Choroid plexus epithelial cell (primary cell): ENCODE measurements around the gene CRYL1.

Experiments used
- DNase-seq: peaks from one replicate; pipeline ENCODE4 v3.0.0-alpha.2; 2010; ENCODE audit warnings: low read depth
- H3K4me3 ChIP-seq: 2 replicates; pipeline ENCODE4 v1.5.1; 2011; ENCODE audit warnings: low read depth, mild to moderate bottlenecking, control low read depth, low read length, moderate library complexity
- CTCF ChIP-seq: conservative IDR thresholded peaks from 2 replicates; pipeline ENCODE4 v1.5.1; 2011; ENCODE audit warnings: low read depth, mild to moderate bottlenecking, control low read depth, inconsistent platforms, low read length, moderate library complexity

Gene CRYL1

DNA sequence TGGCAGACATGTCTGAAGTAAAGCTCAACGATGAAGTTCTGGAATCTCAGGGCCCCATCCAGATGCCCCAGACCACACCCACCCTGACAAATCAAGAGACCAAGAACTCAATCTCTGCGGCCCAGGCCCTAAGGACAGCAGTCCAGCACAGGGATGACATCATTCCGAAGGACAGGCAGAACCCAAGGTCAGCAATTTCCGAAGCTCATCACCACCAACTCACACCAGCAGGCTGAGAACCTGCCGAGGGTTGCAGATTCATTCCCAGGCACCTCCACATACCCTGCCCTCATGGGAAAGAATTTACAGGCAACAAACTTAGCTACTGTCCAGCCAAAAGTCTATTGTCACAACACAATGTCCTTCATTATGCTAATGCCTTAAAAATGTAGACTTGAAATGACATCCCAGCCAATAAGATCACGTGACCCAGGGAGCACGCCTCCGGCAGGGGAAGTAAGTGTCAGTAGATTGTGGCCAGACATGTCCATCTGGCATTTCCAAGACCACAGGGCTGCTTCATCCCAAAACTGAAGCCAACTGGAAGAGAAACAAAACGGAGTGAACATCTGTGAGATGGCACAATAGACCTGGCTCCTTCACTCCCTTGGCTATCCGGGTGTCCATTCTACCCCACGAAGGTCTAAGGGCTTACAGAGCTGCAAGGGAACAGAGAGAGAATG is 98.8 kb downstream of the CRYL1 start:
- no peak overlapping the region for H3K4me3 ChIP-seq
- DNase-seq = no peak
- TF ChIP-seq CTCF = no peak

- no peak overlapping the region for H3K4me3 ChIP-seq
- DNase-seq = no peak
- no peak for TF ChIP-seq CTCF
Measured at GRCh38 chr13:20425819-20426219, 99.8 kb downstream of the CRYL1 start.

GRCh38 chr13:20424949-20425348 is 100.7 kb downstream of the CRYL1 start:
- TF ChIP-seq CTCF = no peak
- H3K4me3 ChIP-seq = no peak overlapping the region
- no peak for DNase-seq

- DNase-seq = no peak
- no peak overlapping the region for H3K4me3 ChIP-seq
- TF ChIP-seq CTCF = no peak
Measured at GRCh38 chr13:20424559-20424852, 101.2 kb downstream of the CRYL1 start.

DNA sequence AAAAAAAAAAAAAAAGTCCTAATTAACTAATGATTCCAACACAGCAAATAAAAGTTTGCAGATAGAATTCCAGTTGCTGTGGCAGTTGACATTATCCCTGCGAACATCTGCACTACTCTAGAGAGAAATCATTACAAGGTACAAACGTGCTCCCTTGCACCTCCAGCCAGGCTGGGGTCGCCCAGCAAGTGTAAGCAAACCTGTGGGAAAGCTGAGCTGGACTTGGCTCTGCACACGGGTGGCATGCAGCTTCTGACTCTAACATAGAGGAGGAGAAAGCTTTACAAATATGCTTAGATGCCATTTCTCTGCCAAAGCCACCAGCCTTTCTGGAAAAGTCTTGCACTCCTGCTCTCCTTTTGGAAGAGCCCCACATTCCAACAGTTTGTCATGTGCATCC is 103.3 kb downstream of the CRYL1 start:
- no peak for DNase-seq
- TF ChIP-seq CTCF = no peak
- no peak overlapping the region for H3K4me3 ChIP-seq

GRCh38 chr13:20420938-20421337 is 104.7 kb downstream of the CRYL1 start:
- no peak overlapping the region for H3K4me3 ChIP-seq
- no peak for TF ChIP-seq CTCF
- no peak for DNase-seq

DNA sequence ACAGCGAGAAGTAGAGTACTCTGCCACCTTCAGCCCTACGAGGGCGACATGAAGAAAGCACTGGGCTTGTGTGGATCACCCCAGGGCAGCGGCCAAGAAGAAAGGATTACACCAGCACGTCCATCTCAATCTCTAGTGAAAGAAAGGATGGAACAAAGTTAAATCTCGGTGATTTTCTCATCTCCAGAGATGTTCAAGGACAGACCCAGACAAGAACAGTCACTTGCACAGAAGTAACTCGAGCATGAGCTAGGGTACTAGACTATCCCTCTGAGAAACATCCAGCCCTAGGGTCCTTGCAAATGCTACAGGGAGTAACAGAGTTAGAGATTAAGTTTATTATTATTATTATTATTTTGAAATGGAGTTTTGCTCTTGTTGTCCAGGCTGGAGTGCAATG is 106.7 kb downstream of the CRYL1 start:
- TF ChIP-seq CTCF = no peak
- no peak for DNase-seq
- no peak overlapping the region for H3K4me3 ChIP-seq
